VCaP (cell line): ENCODE results near the gene XRCC3.

Source experiments
- H3K27ac ChIP-seq: fragments of 450-650 bp; 2 replicates; pipeline ENCODE4 v1.5.1; 2017
- TF ChIP-seq, protein P1 (sequence below): fragments of 450-650 bp; conservative IDR thresholded peaks from 2 replicates; pipeline ENCODE4 v1.5.1; 2017; ENCODE audit warnings: mild to moderate bottlenecking, moderate library complexity

XRCC3 gene

GRCh38 chr14:103743691-103744090, 28.4 kb upstream of the XRCC3 start:
- TF ChIP-seq, protein P1, sequence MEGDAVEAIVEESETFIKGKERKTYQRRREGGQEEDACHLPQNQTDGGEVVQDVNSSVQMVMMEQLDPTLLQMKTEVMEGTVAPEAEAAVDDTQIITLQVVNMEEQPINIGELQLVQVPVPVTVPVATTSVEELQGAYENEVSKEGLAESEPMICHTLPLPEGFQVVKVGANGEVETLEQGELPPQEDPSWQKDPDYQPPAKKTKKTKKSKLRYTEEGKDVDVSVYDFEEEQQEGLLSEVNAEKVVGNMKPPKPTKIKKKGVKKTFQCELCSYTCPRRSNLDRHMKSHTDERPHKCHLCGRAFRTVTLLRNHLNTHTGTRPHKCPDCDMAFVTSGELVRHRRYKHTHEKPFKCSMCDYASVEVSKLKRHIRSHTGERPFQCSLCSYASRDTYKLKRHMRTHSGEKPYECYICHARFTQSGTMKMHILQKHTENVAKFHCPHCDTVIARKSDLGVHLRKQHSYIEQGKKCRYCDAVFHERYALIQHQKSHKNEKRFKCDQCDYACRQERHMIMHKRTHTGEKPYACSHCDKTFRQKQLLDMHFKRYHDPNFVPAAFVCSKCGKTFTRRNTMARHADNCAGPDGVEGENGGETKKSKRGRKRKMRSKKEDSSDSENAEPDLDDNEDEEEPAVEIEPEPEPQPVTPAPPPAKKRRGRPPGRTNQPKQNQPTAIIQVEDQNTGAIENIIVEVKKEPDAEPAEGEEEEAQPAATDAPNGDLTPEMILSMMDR: no peak
- H3K27ac ChIP-seq: no peak overlapping the region

DNA sequence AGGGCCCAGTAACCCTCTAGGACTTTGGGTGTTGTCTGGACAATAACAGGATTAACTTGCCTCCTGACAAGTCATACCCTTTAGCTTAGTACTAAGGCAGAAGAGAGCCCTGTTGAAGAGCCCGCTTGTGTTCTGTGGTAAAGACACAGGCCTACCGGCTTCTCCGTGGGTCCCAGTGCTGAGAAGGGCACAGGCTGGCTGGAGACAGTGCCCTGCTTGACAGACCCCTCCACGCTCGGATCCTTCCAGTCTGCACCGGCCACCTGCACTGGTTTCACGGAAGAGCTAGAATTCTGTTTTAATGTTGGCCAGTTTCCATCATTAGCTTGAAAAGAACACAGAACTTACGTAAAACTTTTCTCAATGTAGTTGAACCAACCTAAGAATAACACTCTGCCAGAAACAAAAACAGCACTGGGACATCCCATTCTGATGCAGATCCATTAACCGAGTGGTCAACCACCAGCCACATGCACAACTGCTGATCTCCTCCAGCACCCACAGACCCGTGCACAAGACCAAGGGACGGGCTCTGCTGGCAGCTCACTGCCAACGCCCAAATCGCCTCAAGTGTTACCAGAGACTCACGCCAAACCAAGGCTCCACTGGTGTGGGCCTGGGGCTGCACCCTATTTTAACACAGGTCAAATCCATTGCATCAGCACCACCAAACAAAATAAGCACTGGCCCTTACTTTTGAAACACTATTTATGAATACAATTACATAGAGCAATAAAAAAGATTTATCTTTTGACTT, 27.4 kb upstream of the XRCC3 start:
- H3K27ac ChIP-seq: no peak overlapping the region
- TF ChIP-seq, protein P1: no peak

- TF ChIP-seq, protein P1: no peak
- H3K27ac ChIP-seq: no peak overlapping the region
Observed at GRCh38 chr14:103741876-103742275, 26.6 kb upstream of the XRCC3 start.

GRCh38 chr14:103740991-103741689, 25.9 kb upstream of the XRCC3 start:
- TF ChIP-seq, protein P1: no peak
- H3K27ac ChIP-seq: no peak overlapping the region

GRCh38 chr14:103739793-103740501, 24.7 kb upstream of the XRCC3 start:
- H3K27ac ChIP-seq: no peak overlapping the region
- TF ChIP-seq, protein P1: no peak

GRCh38 chr14:103739466-103739792, 24.2 kb upstream of the XRCC3 start:
- TF ChIP-seq, protein P1: no peak
- H3K27ac ChIP-seq: no peak overlapping the region

GRCh38 chr14:103738701-103739451, 23.6 kb upstream of the XRCC3 start:
- no peak overlapping the region for H3K27ac ChIP-seq
- TF ChIP-seq, protein P1: no peak
